ENCODE measurements around the gene MACO1.
"Not testable (repeated sequence)": the region's sequence is repeated elsewhere in the genome, so short reads cannot be mapped to it uniquely, and the experiment has no call there.

The MACO1 gene

DNA sequence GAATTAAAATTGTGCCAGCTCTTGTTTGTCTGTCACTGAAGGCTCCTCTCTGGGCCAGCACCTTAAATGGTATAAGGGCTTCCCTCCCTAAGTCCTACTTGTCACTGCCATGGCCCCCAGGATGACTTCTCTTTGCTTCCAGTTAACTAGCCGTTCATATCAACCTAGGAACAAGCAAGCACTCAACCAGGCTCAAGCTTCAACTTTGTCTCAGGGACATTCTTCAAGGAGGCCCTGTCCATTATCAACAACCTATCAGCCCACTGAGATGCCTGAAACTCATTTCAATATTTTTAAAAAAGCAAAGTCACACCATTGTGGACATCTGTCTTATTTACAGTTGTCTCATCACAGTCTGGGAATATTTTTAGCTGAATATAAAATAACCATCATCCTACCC lies 11.4 kb upstream of the MACO1 start:
- H3K4me3 ChIP-seq (ENCODE audit: low read length); DNase-seq (ENCODE audit: low read depth, low spot score): not testable (repeated sequence)

DNA sequence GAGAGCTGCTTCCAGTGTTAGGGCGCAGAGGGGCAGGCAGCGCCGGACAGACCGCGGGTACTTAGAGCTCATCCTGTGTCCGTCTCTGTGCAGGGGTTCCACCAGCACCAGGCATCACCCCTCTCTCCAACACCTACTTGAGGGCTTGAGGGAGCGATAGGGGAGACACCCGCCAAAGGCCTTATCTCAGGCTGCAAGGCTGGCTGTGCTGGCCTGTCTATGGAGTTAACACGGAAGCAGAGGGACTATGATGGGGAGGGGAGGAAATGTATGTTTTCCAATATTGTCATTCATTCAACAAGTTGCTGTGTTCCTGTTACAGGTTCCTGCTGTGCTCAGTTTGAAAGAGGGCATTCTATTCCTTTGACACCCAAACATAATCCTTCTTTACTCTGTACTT lies 10.0 kb upstream of the MACO1 start, which contains the start of gene RHCE:
Gene RHCE (minus strand): TSS at position 111 of the 400 bp plus-strand sequence. CDS start 39 bp downstream, at position 72.
- DNase-seq (ENCODE audit: low read depth, low spot score): not testable (repeated sequence)

DNA sequence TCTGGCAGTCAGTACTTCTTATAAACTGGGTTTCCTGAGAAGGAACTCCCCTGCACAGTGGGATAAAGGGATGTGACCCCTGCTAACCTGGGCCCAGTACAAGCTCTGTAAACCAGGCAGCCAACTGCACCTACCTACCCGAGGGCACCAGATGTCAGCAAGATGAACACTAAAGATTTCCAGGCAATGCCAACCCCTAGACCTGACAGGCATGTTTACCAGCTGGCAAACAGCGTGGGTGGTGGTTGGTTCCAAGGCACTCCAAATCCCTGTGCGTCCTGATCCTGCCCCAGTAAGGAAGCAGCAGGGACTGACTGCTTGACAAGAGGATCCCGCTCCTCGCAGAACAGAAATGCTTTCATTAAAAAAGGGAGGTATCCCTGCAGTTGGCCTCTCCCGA lies 7.5 kb upstream of the MACO1 start:
- not testable (repeated sequence) for H3K4me3 ChIP-seq (ENCODE audit: low read length); DNase-seq (ENCODE audit: low read depth, low spot score)

More for the DNA sequence above, 10.0 kb upstream of the MACO1 start, which contains the start of gene RHCE:
- H3K4me3 ChIP-seq (ENCODE audit: low read length): not testable (repeated sequence)

DNA sequence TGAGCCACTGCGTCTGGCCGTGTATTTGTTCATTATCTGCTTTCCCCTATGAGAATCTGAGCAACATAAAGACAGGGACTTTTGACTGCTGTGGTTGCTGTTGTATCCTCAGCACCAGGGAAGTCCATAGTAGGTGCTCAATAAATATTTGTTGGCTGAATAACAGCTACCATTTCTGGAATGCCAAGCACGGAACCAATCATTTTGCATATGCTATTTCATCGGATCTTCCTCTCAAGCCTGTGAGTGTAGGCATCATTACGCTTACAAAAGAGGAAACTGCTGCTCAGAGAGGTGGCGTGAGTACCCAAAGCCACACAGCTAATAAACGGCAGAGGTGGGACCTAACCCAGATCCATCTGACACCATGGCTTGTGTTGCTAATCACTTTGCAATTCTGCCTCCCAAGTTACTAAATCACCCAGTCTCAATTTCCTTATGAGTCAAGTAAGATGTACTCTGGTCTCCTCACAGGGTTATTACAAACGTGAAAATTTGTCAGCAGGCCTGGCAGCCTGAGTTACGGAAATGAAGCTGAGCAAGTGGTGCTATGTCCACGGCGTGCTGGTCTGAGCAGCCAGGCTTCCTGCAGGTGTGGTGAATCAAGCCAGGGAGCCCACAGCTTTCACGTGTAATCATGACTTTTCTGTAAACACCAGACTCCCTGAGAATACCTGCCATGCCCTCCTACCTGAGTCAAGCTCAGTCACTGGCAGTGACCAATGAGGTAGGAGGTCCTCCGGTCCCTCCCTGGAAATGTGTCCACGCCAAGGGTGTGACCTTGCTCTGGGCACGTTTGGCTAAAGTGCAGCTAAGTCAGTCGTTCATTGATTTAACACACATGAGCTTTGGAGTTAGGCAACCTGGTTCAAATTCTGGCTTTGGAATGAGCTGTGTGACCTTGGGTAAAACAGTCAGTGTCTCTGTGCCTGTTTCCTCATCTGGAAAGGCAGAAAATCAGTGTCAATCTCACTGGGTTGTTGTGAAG lies 5.3 kb upstream of the MACO1 start:
- H3K4me3 ChIP-seq (ENCODE audit: low read length): no peak overlapping the region
- DNase-seq (ENCODE audit: low read depth, low spot score): no peak

DNA sequence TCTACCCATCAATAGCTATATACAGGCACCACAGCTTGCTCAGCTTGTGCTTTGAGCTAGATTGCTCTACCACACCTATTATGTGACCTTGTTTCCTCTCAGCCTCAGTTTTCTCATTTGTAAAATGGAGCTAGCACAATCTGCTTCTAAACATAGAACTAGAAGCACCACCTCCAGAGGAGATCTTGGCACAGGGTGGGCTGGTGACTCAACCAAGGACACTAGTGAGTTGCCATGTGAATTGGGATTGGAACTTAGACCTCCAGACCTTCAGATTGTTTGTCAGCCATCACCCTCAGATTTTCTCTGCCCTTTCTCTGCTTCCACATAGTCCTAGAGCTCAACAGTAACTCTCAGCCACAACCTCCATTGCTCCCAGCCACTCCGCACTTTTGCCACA lies 3.0 kb upstream of the MACO1 start:
- no peak for DNase-seq (ENCODE audit: low read depth, low spot score)
- no peak overlapping the region for H3K4me3 ChIP-seq (ENCODE audit: low read length)

DNA sequence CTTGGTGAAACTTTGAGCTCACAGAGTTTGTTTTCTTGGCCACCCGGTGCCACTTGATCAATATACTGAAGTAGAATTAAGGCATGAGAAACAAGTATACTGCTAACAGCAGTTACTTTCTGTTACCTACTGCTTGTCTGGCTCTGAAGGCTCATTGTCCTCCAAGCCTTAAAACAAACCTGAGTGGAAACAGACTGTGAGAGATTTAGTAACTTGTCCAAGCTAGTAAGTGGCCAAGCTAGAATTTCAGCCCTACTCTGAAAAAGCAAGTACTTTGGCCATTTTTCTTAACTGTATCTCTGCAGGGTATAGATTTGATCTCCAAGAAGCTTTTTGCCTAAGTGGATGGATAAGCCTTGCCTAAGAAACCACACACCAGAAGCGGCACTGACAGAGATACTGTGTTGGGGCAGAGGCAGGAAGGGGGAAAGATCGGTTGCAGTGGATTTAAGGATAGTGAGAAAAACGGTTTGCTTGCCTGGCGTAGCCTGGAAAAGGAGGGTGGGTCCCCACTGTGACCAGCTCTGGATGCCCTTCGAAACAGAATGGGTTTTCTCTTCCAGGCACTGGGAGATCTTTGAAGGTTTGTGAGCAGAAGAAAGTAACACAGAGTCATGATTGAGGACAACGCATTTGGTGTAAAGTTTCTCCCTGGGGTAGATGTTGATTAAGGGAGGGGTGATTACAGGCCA lies 2.1 kb upstream of the MACO1 start:
- H3K4me3 ChIP-seq (ENCODE audit: low read length): no peak overlapping the region
- no peak for DNase-seq (ENCODE audit: low read depth, low spot score)

DNA sequence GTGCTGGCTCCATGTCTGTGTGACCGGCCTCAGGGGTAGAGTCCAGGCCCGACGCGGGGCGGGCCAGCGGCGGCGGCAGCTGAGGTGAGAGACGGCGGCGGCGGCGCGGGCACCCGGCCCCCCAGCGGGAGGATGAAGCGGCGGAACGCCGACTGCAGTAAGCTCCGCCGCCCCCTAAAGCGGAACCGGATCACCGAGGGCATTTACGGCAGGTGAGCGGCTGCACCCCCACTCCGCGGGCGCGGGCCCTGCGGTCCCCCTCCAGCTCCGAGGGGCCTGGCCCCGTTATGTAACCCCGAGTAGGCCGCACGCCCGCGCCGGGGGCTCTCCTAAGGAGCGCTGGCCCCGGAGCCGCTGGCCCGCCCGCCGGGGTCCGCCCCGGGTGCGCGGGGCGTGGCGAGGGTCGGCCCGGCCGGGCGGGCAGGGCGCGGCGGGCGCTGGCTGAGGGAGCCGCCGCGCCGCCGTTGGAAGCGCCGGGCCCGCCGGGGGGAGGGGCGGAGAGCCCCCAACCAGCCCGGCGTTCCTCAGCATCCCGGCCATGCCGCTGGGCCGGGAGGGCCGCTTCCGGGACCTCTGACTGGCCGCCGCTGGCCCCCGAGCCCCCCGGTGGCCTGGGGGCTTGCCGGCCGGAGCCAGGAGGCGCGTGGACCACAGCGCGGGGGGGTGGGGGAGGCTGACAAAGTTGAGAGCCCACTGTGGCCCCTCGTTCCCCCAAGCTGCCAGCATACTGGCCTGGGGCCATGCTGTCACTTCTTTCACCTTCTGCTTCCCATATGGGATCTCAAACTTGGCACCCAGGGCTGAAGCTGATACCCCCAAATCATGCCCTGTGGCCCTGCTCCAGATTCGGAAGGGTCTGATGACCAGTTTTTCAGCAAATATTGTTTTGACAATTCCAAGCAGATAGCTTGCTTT lies 527 bp downstream of the MACO1 start:
- DNase-seq (ENCODE audit: low read depth, low spot score): peak; percentile 47
- peak overlapping the region; percentile 85 for H3K4me3 ChIP-seq (ENCODE audit: low read length)

DNA sequence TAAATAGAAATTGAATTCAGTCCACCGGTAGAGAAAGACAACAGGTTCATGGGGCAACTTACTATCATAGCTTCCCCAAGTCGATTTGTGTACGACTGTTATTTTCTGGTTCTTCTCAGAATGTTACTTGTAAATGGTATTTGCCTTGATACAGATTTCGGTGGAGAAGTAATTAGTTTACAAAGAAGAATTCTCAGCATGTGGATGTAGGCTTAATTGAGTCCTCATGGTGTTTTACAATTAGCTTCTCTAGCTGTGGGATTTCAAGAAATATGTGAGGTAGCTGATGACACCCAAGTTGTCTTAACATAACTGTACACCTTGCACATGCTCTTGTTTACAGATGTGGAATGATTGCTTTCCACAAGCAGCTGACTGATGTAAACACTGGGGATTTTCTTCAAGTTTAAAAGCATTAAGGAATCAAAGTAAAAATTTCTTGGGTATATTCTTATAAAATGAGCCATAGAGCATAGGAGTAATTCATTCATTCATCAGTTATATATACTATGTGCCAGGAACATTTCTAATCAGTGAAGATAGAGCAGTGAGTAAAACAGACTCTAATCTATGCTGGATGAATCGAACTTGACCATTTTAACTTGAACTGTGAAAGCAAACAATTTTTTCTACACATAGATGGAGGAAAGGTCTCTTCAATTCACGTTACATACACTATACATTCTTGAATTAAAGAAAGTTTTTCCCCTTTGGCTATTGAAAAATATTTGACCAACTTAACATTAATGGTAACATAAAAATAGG lies 1.4 kb downstream of the MACO1 start:
- no peak for DNase-seq (ENCODE audit: low read depth, low spot score)
- H3K4me3 ChIP-seq (ENCODE audit: low read length): peak overlapping the region; percentile 85

DNA sequence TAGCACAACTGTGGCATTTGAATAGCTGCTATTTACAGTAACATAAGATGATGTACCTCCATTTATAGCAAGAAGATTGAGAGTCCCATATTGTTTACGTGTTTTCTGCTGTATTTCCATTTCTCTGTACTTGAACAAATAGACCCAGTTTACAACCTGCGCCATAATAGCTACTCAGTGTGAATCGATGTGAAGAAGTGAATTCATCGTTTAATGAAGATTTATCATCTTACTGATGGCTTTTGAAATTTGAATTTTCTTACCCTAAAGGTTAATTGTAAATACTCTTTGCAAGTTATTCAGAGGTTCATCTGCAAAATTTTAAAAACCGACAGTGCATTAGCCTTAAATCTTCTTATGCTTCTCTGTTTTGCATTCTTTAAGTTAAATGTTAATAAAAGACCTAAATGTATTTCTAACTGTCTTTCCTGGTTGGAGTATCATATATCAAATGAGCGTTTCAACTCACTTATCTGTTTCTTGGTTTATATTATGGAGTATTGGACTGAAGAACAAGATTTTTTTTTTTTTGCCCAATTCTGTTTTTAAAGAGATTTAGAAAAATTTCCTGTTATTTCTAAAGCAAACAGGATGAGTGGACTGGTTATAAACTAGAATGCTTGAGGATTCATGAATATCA lies 2.2 kb downstream of the MACO1 start:
- no peak overlapping the region for H3K4me3 ChIP-seq (ENCODE audit: low read length)
- DNase-seq (ENCODE audit: low read depth, low spot score): no peak

DNA sequence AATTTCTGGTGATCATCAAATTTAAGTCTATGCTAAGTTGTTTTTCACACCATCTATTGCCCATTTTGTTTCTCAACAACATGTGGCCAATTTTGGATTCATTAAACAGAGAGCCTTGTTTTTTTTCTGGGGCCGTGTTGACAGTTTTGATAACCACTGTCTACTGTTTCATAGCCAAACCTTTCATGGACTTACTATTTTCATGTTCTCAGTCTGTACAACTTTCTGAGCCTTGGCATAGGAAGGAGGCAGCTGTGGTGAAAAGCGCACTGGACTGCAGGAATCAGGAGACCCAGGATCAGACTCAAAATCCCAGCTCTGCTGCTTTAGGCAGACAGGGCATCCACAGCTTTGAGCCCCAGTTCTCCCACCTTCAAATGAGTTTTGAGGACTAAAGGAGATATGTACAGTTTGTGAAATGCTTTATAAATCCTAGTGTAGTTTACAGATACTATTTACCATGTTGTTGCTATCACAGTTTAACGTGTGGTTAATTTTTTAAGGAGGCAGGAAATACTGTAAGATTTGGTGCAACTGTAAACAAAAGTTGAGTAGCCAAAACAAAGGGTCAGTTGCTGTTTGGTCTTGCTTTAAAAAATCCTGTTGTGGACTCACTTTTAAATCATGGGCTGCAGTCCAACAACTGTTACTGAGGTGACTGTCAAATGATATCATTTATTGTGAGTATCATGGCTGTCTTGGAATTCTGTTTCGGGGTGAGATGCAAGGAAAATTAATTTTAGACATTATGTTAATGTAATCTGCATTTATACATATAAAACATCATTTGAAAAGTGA lies 2.9 kb downstream of the MACO1 start:
- no peak for DNase-seq (ENCODE audit: low read depth, low spot score)
- no peak overlapping the region for H3K4me3 ChIP-seq (ENCODE audit: low read length)

DNA sequence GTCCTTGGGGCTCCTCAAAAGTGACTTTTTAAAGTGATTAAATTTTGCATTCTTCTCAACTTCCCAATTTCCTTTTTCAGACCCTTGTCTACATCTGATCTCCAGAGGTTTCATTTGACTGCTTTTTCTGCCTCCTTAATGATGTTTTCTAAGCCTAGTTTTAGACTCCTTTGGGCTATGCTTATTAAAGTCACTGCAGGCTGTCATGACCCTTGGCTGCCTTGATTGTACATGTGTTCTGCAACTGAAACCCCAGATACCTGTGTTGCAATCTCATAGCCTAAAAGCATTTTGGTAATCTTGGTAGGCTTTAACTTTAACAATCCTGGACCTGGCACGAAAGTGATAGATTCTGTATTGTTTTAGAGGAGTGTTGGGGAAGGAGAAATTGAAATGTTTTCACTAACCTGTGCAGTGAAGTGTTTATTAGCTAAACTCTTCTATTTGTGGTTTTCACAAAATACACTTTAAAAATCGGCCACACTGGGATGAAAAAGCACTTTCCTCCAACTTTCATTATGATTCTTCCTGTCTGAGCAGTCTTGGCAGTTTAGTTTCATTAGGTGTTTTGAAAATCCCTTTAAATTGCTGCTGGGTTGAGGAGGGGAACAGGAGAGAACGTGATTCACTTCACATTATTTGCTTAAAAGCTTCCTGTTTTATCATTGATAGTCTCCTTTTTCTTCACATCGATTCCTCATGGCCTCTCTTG lies 4.9 kb downstream of the MACO1 start:
- H3K4me3 ChIP-seq (ENCODE audit: low read length): no peak overlapping the region
- no peak for DNase-seq (ENCODE audit: low read depth, low spot score)

DNA sequence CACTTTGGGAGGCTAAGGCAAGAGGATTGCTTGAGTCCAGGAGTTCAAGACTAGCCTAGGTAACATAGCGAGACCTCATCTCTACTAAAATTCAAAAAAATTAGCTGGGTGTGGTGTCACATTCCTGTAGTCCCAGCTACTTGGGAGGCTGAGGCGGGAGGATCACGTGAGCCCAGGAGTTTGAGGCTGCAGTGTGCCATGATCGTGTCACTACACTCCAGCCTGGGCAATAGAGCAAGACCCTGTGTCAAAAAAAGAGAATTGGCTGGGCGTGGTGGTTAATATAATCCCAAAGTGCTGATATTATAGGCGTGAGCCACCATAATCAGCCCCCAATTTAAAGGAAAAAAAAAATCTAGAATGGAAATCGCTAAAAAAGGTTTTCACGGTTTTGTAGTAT lies 7.0 kb downstream of the MACO1 start:
- DNase-seq (ENCODE audit: low read depth, low spot score): no peak

DNA sequence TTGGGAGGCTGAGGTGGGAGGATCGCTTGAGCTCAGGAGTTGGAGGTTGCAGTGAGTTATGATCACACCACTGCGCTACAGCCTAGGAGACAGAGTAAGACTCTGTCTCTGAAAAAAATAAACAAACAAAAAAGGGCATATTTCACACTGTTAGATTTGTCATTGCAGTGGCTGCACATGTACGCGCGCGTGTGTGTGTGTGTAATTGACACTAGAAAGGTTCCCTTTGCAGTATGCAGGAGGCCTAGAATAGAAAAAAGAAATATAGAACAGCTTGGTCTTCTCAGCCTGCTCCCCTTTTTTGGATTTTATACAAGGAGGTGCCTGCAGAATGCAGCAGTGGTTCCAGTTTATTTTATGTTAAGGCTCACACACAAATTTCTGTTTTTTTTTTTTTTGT lies 8.6 kb downstream of the MACO1 start:
- no peak for DNase-seq (ENCODE audit: low read depth, low spot score)

More for the DNA sequence above, 7.0 kb downstream of the MACO1 start:
- H3K4me3 ChIP-seq (ENCODE audit: low read length): no peak overlapping the region

DNA sequence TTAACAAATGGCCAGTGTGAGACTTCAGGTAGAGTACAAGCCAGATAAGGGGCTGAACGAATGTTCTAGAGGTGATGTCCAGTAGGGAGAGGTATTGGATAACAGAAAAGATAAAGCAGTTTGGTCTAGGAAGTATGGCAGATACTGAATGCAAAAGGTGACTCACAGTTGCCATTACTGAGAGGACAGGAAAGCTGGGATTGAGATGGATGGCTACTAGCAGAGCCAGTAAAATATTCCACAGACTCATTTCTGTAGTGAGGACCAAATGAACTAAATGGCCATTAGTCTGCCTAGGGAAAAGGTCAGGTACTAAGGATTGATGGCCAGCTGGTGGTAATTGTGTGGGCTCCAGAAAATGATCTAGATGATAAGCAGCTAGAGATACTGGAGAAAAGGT lies 11.5 kb downstream of the MACO1 start:
- no peak for DNase-seq (ENCODE audit: low read depth, low spot score)

More for the DNA sequence above, 8.6 kb downstream of the MACO1 start:
- no peak overlapping the region for H3K4me3 ChIP-seq (ENCODE audit: low read length)

DNA sequence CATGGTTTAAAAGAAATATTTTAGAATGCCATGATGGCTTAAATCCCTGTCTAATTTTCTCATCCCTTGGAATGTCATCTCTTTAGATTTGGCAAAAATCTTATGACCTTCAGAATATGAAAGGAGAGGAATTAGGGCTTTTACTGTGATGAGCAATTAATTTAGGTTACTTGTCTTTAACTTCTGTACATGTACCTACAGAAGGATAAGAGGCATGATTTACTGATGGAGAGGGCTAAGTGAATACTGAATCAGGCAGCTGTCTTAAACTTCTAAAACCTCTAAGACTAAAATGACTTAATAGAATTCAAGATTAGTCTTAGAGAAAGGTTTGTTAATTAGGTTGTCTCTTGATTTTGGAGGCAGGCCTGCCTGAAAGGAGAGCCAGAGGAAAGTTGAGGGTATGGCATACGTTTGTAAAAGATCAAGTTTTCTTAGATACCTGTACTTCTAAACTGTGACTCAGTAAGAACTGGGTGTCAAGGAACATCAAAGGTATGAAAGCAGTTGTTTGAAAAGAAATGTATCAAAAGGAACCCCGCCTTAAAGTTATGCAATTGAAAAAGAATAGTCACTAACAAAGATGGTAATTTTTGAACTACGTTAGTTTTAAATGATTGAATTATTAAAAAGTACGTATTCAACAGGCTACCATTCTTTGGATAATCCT lies 12.5 kb downstream of the MACO1 start:
- no peak overlapping the region for H3K4me3 ChIP-seq (ENCODE audit: low read length)
- DNase-seq (ENCODE audit: low read depth, low spot score): no peak

More for the DNA sequence above, 11.5 kb downstream of the MACO1 start:
- H3K4me3 ChIP-seq (ENCODE audit: low read length): no peak overlapping the region

DNA sequence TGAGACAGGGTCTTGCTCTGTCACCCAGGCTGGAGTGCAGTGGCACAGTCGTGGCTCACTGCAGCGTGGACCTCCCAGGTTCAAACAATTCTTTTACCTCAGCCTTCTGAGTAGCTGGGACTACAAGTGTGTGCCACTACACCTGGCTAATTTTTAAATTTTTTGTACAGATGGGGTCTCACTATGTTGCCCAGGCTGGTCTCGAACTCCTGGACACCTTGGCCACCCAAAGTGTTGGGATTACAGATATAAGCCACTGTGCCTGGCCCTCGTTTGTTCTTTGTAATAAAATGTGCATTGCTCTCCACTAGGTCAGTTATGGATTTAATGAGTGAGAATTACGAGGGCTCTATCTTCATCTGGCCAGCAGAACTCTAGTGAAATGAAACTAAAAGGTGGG lies 13.9 kb downstream of the MACO1 start:
- not testable (repeated sequence) for DNase-seq (ENCODE audit: low read depth, low spot score); H3K4me3 ChIP-seq (ENCODE audit: low read length)

All from Jurkat, Clone E6-1 (cell line).